Psoas muscle (tissue), 8 donors: ENCODE results near the gene ENO2. TPM values are rescaled to one million over a fixed set of nuclear protein-coding genes. Genes with fewer than 3 reads are reported as not detected.

Experiments
- ATAC-seq, 4 donors: fragments of 200-7000 bp; cut with Tn5 transposase; one replicate each; pipeline ENCODE4 v1.9.1; 2020; ENCODE audit warnings: moderate library complexity in 3 of 4, mild to moderate bottlenecking in 2 of 4
- DNase-seq, 2 donors: peaks; one replicate each; pipeline ENCODE4 v3.0.0-alpha.2; 2020
- H3K27ac ChIP-seq: fragments of 200-600 bp; one replicate; pipeline ENCODE4 v1.8.0; 2022
- H3K27me3 ChIP-seq, 3 donors: fragments of 200-600 bp in 1 of 3; one replicate each; pipeline versions ENCODE4 v1.6.1 to v1.8.0; 2013 to 2022; ENCODE audit warnings: low read length in 2 of 3, mild to moderate bottlenecking in 2 of 3, moderate library complexity in 1 of 3; ENCODE audit not compliant: insufficient read depth in 3 of 3
- H3K36me3 ChIP-seq, 2 donors: fragments of 200-600 bp in 1 of 2; one replicate each; pipeline versions ENCODE4 v1.6.1 to v1.8.0; 2013 to 2022; ENCODE audit warnings: low read depth in 1 of 2, mild to moderate bottlenecking in 1 of 2, moderate library complexity in 1 of 2; ENCODE audit not compliant: insufficient read depth in 1 of 2
- H3K4me1 ChIP-seq: fragments of 200-600 bp; one replicate; pipeline ENCODE4 v1.8.0; 2022
- H3K4me3 ChIP-seq: fragments of 200-600 bp; one replicate; pipeline ENCODE4 v1.8.0; 2022; ENCODE audit warnings: mild to moderate bottlenecking
- H3K9me3 ChIP-seq: fragments of 200-600 bp; one replicate; pipeline ENCODE4 v1.8.0; 2022
- WGBS, 3 donors: extraction: QIAGEN DNeasy Blood & Tissue Kit; methylation state at CpG; one replicate each; pipeline versions ENCODE4 v1.1.6 to v1.1.7; 2013; 5-methylcytosine and 5-hydroxymethylcytosine counted together
- intact Hi-C, 2 donors: fragments of 100-400 bp; cut with DNase I; formaldehyde crosslinking; loops; one replicate each; pipeline versions ENCODE4 v1.11.0 to v1.14.2; 2022
- polyA plus RNA-seq, 3 donors: library from polyadenylated mRNA; stranded (reverse); fragments of 200-250 nt; gene quantifications; one replicate each; pipeline ENCODE4 v1.2.3, GENCODE V29; 2013
- total RNA-seq, 4 donors: library from RNA; stranded (reverse); fragmentation: NEBNext Ultra II Directional in 2 of 4; extraction: Animal tissue kit (Norgen Biotek cat#: 25700) in 2 of 4; gene quantifications; one replicate each; pipeline versions ENCODE4 v1.2.1 to v1.2.4, GENCODE V29; 2021 to 2023
- TF ChIP-seq, protein P1 (sequence below): fragments of 200-600 bp; IDR thresholded peaks from one replicate; pipeline ENCODE4 v1.8.0; 2022; ENCODE audit warnings: antibody characterized with exemption
- donor health status: healthy with polysubstance abuse.
- donor health status: DM: no; HTN: no; CAD: no; lungs with moderate emphysema.
- donor health status: Bipolar disorder and iron deficiency.
- donor health status: healthy.
- donor health status: DM: yes; HTN: yes; CAD: no.
- donor health status: DM: no; HTN: no; CAD: no.
- donor health status: DM: no; HTN: no; CAD: no.
- donor health status: DM: yes; HTN: yes; CAD: no.

ENO2 gene
- total and polyA plus RNA-seq, 7 donors = 1.4 to 4.6 (median 2.0) TPM

DNA sequence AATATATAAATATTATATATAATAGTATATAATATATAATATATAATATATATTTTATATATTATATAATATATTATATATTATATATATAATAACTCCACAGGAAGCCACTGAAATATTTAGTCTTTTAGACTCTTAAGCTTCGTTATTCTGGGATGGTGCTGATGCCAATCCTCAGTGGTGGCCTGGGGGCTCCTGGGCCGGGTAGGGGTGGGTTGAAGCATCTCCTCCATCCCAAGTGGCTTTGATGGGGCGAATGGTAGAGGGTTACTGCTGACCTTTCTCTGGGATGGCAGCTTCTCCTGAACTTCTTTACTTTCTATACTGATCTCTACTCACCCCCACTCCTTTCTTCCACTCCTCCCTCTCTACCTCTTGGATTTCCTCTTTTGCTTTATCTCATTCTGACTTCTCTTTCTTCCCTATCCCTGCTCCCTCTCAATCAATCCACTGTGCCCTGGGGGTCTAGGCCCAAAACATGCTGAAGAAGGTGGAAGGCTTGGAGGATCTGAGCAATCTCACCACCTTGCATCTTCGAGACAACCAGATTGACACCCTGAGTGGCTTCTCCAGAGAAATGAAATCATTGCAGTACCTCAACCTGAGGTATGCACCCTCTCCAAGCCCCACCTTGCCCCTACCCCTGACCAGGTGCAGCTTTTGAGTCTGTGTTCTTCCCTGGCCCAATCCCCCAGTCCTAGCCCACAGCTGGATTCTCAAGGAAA is 4.8 kb upstream of the ENO2 start:
- Histone ChIP-seq H3K27ac (no peak overlapping the region), H3K36me3 (peaks cover 0 to 22% of the 10 kb centered on the region in 2 donors), H3K27me3 (peaks cover 0 to 13% (median under 1%) of the 10 kb centered on the region in 3 donors), H3K4me1 (no peaks in the 10 kb centered on the region), H3K4me3 (no peak overlapping the region), H3K9me3 (no peaks in the 10 kb centered on the region)
- TF ChIP-seq, protein P1, sequence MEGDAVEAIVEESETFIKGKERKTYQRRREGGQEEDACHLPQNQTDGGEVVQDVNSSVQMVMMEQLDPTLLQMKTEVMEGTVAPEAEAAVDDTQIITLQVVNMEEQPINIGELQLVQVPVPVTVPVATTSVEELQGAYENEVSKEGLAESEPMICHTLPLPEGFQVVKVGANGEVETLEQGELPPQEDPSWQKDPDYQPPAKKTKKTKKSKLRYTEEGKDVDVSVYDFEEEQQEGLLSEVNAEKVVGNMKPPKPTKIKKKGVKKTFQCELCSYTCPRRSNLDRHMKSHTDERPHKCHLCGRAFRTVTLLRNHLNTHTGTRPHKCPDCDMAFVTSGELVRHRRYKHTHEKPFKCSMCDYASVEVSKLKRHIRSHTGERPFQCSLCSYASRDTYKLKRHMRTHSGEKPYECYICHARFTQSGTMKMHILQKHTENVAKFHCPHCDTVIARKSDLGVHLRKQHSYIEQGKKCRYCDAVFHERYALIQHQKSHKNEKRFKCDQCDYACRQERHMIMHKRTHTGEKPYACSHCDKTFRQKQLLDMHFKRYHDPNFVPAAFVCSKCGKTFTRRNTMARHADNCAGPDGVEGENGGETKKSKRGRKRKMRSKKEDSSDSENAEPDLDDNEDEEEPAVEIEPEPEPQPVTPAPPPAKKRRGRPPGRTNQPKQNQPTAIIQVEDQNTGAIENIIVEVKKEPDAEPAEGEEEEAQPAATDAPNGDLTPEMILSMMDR = no peak
- WGBS, 3 donors = 72 to 93% (median 81%) methylated on average over 4 of the region's 4 CpGs
- ATAC-seq = no peak
- no peak for DNase-seq
- intact Hi-C loops = no loop called here

GRCh38 chr12:6912164-6912935 is 2.0 kb upstream of the ENO2 start:
- no peaks in the 10 kb centered on the region for H3K9me3 ChIP-seq
- H3K36me3 ChIP-seq = peaks cover 0 to 8% of the 10 kb centered on the region in 2 donors
- ATAC-seq = no peak
- DNase-seq = no peak
- no peaks in the 10 kb centered on the region for H3K4me1 ChIP-seq
- WGBS, 3 donors = 88 to 91% (median 89%) methylated on average over 15 of the region's 15 CpGs
- intact Hi-C loops = no loop called here
- H3K4me3 ChIP-seq = no peak overlapping the region
- TF ChIP-seq, protein P1 = no peak
- H3K27ac ChIP-seq = no peak overlapping the region
- H3K27me3 ChIP-seq = peaks cover 0 to 20% (median 17%) of the 10 kb centered on the region in 3 donors

DNA sequence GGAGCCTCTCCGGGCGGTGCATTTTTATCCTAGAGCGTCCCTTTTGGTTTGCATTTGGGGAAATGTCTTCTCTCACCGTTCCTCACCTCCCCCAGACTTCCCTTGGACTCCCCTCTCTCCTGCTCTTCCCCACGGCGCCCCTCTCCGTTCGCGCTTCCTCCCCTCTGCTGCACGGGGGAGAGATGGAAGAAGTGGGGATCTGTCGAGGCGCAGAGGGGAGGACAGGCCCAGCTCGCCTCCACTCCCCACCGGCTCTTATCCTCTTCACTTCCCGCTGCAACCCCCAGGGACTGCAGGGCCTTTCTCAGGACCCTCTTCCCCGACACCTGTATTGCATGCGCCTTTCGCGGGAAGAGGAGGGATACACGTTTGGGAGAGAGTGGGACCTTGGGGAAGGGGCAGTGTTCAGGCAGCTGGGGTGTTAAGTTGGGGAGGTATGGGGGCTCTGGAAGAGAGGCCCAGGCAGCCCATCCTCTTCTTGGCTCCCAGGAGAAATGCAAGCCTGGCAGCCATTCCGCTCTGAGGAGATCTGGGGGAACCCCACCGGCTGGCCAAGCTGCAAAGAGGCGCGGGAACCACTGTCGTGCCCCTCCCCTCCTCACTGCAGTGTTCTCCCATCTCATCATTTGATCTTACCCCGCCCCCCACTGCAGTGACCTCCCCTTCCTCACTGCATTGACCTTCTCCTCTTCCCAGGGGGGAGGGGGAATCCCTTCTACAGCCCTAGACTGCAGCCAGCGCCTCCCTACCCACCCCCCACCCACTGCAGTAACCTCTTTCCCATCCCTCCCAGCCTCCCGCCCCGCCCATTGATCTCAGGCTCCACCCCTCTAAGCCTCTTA is 788 bp downstream of the ENO2 start:
- Histone ChIP-seq H3K27ac (peak overlapping the region; percentile 7), H3K4me1 (no peaks in the 10 kb centered on the region), H3K27me3 (peaks cover 0 to 20% (median 17%) of the 10 kb centered on the region in 3 donors), H3K36me3 (no peaks in the 10 kb centered on the region), H3K9me3 (no peaks in the 10 kb centered on the region), H3K4me3 (peak overlapping the region; percentile 68)
- DNase-seq (no peak), ATAC-seq (peak in 1 of 4 donors; percentile 5)
- intact Hi-C loops = no loop called here
- WGBS, 3 donors = 22 to 29% (median 26%) methylated on average over 26 to 29 of the region's 29 CpGs
- TF ChIP-seq, protein P1 = no peak

DNA sequence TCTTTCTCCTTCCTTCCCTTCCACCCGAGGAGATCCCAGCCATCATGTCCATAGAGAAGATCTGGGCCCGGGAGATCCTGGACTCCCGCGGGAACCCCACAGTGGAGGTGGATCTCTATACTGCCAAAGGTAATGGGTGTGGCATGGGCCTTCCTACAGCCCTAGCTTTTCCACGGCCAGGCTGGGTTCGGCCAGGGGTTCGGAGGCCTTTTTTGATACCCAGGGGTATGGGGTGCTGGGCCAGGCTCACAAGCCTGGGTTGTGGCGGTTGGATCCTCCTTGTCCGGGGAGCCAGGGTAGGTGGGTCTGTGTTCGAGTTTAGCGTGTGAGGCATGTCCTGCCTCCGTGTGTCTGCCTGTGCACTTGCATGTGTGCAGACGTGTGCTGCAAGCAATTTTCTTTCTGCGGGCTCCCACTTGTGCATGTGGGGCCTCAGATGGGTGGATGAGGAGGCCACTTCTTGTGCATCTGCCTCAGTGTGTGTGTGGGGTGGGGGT is 1.5 kb downstream of the ENO2 start:
- no peak overlapping the region for H3K27ac ChIP-seq
- ATAC-seq (no peak), DNase-seq (no peak)
- no peaks in the 10 kb centered on the region for H3K36me3 ChIP-seq
- H3K4me1 ChIP-seq = no peaks in the 10 kb centered on the region
- 82 to 87% (median 83%) methylated on average over 14 of the region's 14 CpGs for WGBS, 3 donors
- peaks cover 0 to 20% (median 17%) of the 10 kb centered on the region in 3 donors for H3K27me3 ChIP-seq
- intact Hi-C loops = no loop called here
- H3K4me3 ChIP-seq = no peak overlapping the region
- no peaks in the 10 kb centered on the region for H3K9me3 ChIP-seq
- TF ChIP-seq, protein P1 = no peak
